DOHH2 (cell line): Measurements from ENCODE around the gene MED27.

Experiments
- CTCF ChIP-seq: fragments of 200-600 bp; sonication (generic); IDR thresholded peaks from one replicate; pipeline ENCODE4 v1.5.1; 2014; ENCODE audit warnings: antibody characterized with exemption, mild to moderate bottlenecking, low read depth, low read length; ENCODE audit not compliant: poor library complexity, severe bottlenecking
- EZH2phosphoT487 ChIP-seq: fragments of 200-600 bp; sonication (generic); IDR thresholded peaks from 2 replicates; pipeline ENCODE4 v1.6.1; 2017; ENCODE audit warnings: borderline replicate concordance, mild to moderate bottlenecking, antibody characterized with exemption, low read length, moderate library complexity, mixed read lengths

- TF ChIP-seq CTCF (no peak), EZH2phosphoT487 (no peak)
Observed at GRCh38 chr9:131984564-131984963, 95.1 kb downstream of the MED27 start.
